ENCODE data around the gene SC5D.

The SC5D gene

GRCh38 chr11:121312483-121312882 is 19.9 kb downstream of the SC5D start:
- TF ChIP-seq CTCF (IDR thresholded peaks at IDR 0.05; ENCODE audit: low read depth, low read length, missing control alignments) = no peak
- DNase-seq (ENCODE audit: low read depth) = no peak
- H3K4me3 ChIP-seq (ENCODE audit: low read depth, low read length) = no peak overlapping the region

GRCh38 chr11:121318848-121319834 is 26.6 kb downstream of the SC5D start:
- peak; percentile 80 for TF ChIP-seq CTCF (IDR thresholded peaks at IDR 0.05; ENCODE audit: low read depth, low read length, missing control alignments)
- DNase-seq (ENCODE audit: low read depth) = no peak
- no peak overlapping the region for H3K4me3 ChIP-seq (ENCODE audit: low read depth, low read length)

GRCh38 chr11:121321614-121322243 is 29.2 kb downstream of the SC5D start:
- H3K4me3 ChIP-seq (ENCODE audit: low read depth, low read length) = no peak overlapping the region
- no peak for DNase-seq (ENCODE audit: low read depth)
- TF ChIP-seq CTCF (IDR thresholded peaks at IDR 0.05; ENCODE audit: low read depth, low read length, missing control alignments) = peak; percentile 57

- H3K4me3 ChIP-seq (ENCODE audit: low read depth, low read length) = no peak overlapping the region
- no peak for TF ChIP-seq CTCF (IDR thresholded peaks at IDR 0.05; ENCODE audit: low read depth, low read length, missing control alignments)
- no peak for DNase-seq (ENCODE audit: low read depth)
These were observed 30.6 kb downstream of the SC5D start for GRCh38 chr11:121323046-121323607.

DNA sequence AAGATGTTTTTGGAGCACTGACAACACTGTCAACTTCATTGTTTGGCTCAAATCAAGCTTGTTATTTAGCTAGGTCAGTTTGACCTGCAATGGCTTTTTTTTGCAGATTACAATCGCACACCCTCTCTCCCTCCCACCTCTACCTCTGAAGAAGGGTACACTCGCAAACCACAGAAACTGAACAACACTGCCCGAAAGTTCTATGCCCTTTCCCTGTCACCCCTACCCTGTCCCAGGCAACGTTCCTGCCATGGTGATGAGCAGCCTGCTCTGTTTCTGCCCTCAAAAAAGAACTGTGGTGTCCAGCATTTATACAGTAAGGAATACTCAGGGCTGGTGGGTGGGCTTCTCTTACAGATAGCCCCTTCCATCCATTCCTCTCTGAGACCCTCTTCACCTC is 33.7 kb downstream of the SC5D start:
- no peak for TF ChIP-seq CTCF (IDR thresholded peaks at IDR 0.05; ENCODE audit: low read depth, low read length, missing control alignments)
- no peak for DNase-seq (ENCODE audit: low read depth)

GRCh38 chr11:121327553-121327952 is 35.0 kb downstream of the SC5D start:
- DNase-seq (ENCODE audit: low read depth) = no peak

More for the DNA sequence above, 33.7 kb downstream of the SC5D start:
- no peak overlapping the region for H3K4me3 ChIP-seq (ENCODE audit: low read depth, low read length)

More at GRCh38 chr11:121327553-121327952, 35.0 kb downstream of the SC5D start:
- no peak overlapping the region for H3K4me3 ChIP-seq (ENCODE audit: low read depth, low read length)
- TF ChIP-seq CTCF (IDR thresholded peaks at IDR 0.05; ENCODE audit: low read depth, low read length, missing control alignments) = no peak

Data from GM12864 (cell line).